Thyroid gland (tissue), 4 donors: ENCODE measurements around the gene GAL3ST1. TPM values are rescaled to one million over a fixed set of nuclear protein-coding genes. Genes with fewer than 3 reads are reported as not detected.
"Not testable (repeated sequence)": the region's sequence is repeated elsewhere in the genome, so short reads cannot be mapped to it uniquely, and the experiment has no call there.

ENCODE experiments used
- DNase-seq, 2 donors: peaks; one replicate each; pipeline ENCODE4 v3.0.0-alpha.2; 2019
- H3K27ac ChIP-seq, 3 donors: fragments of 200-600 bp; sonication (generic); 1 replicate in 2 of 3; 2 replicates in 1 of 3; pipeline ENCODE4 v1.5.1; 2016 to 2019; ENCODE audit warnings: mild to moderate bottlenecking in 1 of 3, moderate library complexity in 1 of 3
- H3K27me3 ChIP-seq: fragments of 200-600 bp; sonication (generic); one replicate; pipeline ENCODE4 v1.5.1; 2019
- H3K36me3 ChIP-seq, 2 donors: fragments of 200-600 bp; sonication (generic); one replicate each; pipeline ENCODE4 v1.5.1; 2016 to 2019
- H3K4me1 ChIP-seq, 2 donors: fragments of 200-600 bp; sonication (generic); one replicate each; pipeline ENCODE4 v1.5.1; 2017 to 2019
- H3K4me3 ChIP-seq, 3 donors: fragments of 200-600 bp; sonication (generic); replicated peaks in 1 of 3; 1 replicate in 2 of 3; 2 replicates in 1 of 3; pipeline ENCODE4 v1.5.1; 2016; ENCODE audit warnings: mild to moderate bottlenecking in 1 of 3
- H3K9me3 ChIP-seq: fragments of 200-600 bp; sonication (generic); one replicate; pipeline ENCODE4 v1.5.1; 2017
- CTCF ChIP-seq, 6 experiments: fragments of 200-600 bp in 3 of 6; fragments of 450-650 bp in 3 of 6; sonication (generic) in 3 of 6; IDR thresholded peaks; one replicate each; pipeline ENCODE4 v1.5.1; 2016 to 2019; ENCODE audit warnings: antibody characterized with exemption in 6 of 6, mild to moderate bottlenecking in 2 of 6, inconsistent platforms in 1 of 6, moderate library complexity in 1 of 6
- POLR2A ChIP-seq, 2 donors: fragments of 450-650 bp; IDR thresholded peaks; one replicate each; pipeline ENCODE4 v1.6.1; 2017; ENCODE audit warnings: antibody characterized with exemption in 2 of 2, mild to moderate bottlenecking in 2 of 2, moderate library complexity in 1 of 2
- WGBS, 2 donors: methylation state at CpG; one replicate each; pipeline ENCODE4 v1.1.5; 2017; 5-methylcytosine and 5-hydroxymethylcytosine counted together
- intact Hi-C: fragments of 100-400 bp; cut with DNase I; formaldehyde crosslinking; loops from one replicate; pipeline ENCODE4 v1.15.1; 2023
- total RNA-seq, 4 donors: library from RNA; depleted of rRNA; stranded (reverse); fragments of >200 nt; gene quantifications; one replicate each; pipeline ENCODE4 v1.2.3, GENCODE V29; 2016

GAL3ST1 gene
- total RNA-seq, 4 donors from 2014 or later = 0.50 to 1.4 (median 0.67) TPM; not detected in 1

GRCh38 chr22:30546616-30547015, 27.8 kb downstream of the GAL3ST1 start, which contains the start of gene SEC14L6:
Gene SEC14L6, minus strand, starts transcription at chr22:30546741. Its CDS starts 59 bp downstream, at chr22:30546682.
- no peak for DNase-seq
- H3K27ac ChIP-seq = no peak within 1 kb of the TSS
- WGBS, 2 donors = 90 to 94% methylated on average over 5 to 7 of the region's 7 CpGs
- TF ChIP-seq CTCF (IDR thresholded peaks at IDR 0.05) = no peak
- TF ChIP-seq POLR2A (IDR thresholded peaks at IDR 0.05) = no peak
- peaks cover 6 to 10% of the 10 kb centered on the region in 2 donors for H3K4me1 ChIP-seq
- no peaks in the 10 kb centered on the region for H3K27me3 ChIP-seq
- H3K4me3 ChIP-seq = no peak within 1 kb of the TSS
- H3K9me3 ChIP-seq = no peaks in the 10 kb centered on the region
- intact Hi-C loops = no loop called here
- H3K36me3 ChIP-seq = no peaks in the 10 kb centered on the region

GRCh38 chr22:30542811-30543188, 31.7 kb downstream of the GAL3ST1 start:
- H3K36me3 ChIP-seq = no peaks in the 10 kb centered on the region
- 79 to 80% methylated on average over 2 to 12 of the region's 12 CpGs for WGBS, 2 donors
- H3K4me3 ChIP-seq = no peak overlapping the region
- H3K9me3 ChIP-seq = no peaks in the 10 kb centered on the region
- no peak for DNase-seq
- peaks cover 6 to 10% of the 10 kb centered on the region in 2 donors for H3K4me1 ChIP-seq
- no peak overlapping the region for H3K27ac ChIP-seq
- intact Hi-C loops = no loop called here
- H3K27me3 ChIP-seq = no peaks in the 10 kb centered on the region
- TF ChIP-seq POLR2A (IDR thresholded peaks at IDR 0.05) = no peak
- TF ChIP-seq CTCF (IDR thresholded peaks at IDR 0.05) = no peak

- intact Hi-C loops = no loop called here
- peak overlapping the region in 1 of 3 donors; percentile 11 for H3K4me3 ChIP-seq
- TF ChIP-seq POLR2A (IDR thresholded peaks at IDR 0.05) (no peak), CTCF (IDR thresholded peaks at IDR 0.05) (no peak)
- 4 to 6% methylated on average over 16 to 23 of the region's 64 CpGs for WGBS, 2 donors
- DNase-seq = peak; percentile 18 to 39
- peaks cover 6 to 10% of the 10 kb centered on the region in 2 donors for H3K4me1 ChIP-seq
- no peaks in the 10 kb centered on the region for H3K36me3 ChIP-seq
- H3K27me3 ChIP-seq = no peaks in the 10 kb centered on the region
- no peak overlapping the region for H3K27ac ChIP-seq
- H3K9me3 ChIP-seq = no peaks in the 10 kb centered on the region
These were observed 32.3 kb downstream of the GAL3ST1 start for GRCh38 chr22:30541961-30542810.

- DNase-seq, H3K27me3 ChIP-seq, intact Hi-C loops, H3K4me3 ChIP-seq, H3K27ac ChIP-seq, H3K36me3 ChIP-seq, H3K9me3 ChIP-seq: not testable (repeated sequence)
- 81 to 84% methylated on average over 3 of the region's 3 CpGs for WGBS, 2 donors
- peaks cover 6 to 10% of the 10 kb centered on the region in 2 donors for H3K4me1 ChIP-seq
These were observed 33.0 kb downstream of the GAL3ST1 start for GRCh38 chr22:30541511-30541910.

- intact Hi-C loops = no loop called here
- TF ChIP-seq POLR2A (IDR thresholded peaks at IDR 0.05) (no peak), CTCF (IDR thresholded peaks at IDR 0.05) (no peak)
- Histone ChIP-seq H3K36me3 (no peaks in the 10 kb centered on the region), H3K9me3 (no peaks in the 10 kb centered on the region), H3K4me3 (no peak overlapping the region), H3K27me3 (no peaks in the 10 kb centered on the region), H3K27ac (no peak overlapping the region), H3K4me1 (peaks cover 6 to 10% of the 10 kb centered on the region in 2 donors)
- WGBS, 2 donors = 80 to 91% methylated on average over 1 of the region's 1 CpG
- no peak for DNase-seq
These were observed 35.1 kb downstream of the GAL3ST1 start for GRCh38 chr22:30539368-30539767.
